GM23248 (cell line): ENCODE data around the gene ZNF652. TPM values are rescaled to one million over a fixed set of nuclear protein-coding genes. Genes with fewer than 3 reads are reported as not detected.
A peak's percentile ranks its signal among the peaks of the same experiment; 100 is the strongest.

Source experiments
- DNase-seq: peaks from one replicate; pipeline ENCODE4 v3.0.0-alpha.2; 2015
- H2AFZ ChIP-seq: fragments of 200-600 bp; sonication (generic); 2 replicates; pipeline ENCODE4 v1.6.1; 2016; ENCODE audit warnings: antibody characterized with exemption
- H3F3A ChIP-seq: fragments of 200-600 bp; sonication (generic); 2 replicates; pipeline ENCODE4 v1.6.1; 2016; ENCODE audit warnings: mild to moderate bottlenecking, antibody characterized with exemption, mixed run types; ENCODE audit not compliant: insufficient read depth
- H3K27ac ChIP-seq: fragments of 200-600 bp; sonication (generic); 2 replicates; pipeline ENCODE4 v1.5.1; 2016; ENCODE audit warnings: mild to moderate bottlenecking
- H3K27me3 ChIP-seq: fragments of 200-600 bp; sonication (generic); replicated peaks from 2 replicates; pipeline ENCODE4 v1.6.1; 2016; ENCODE audit warnings: mild to moderate bottlenecking; ENCODE audit not compliant: insufficient read depth
- H3K36me3 ChIP-seq: fragments of 200-600 bp; sonication (generic); 2 replicates; pipeline ENCODE4 v1.6.1; 2016; ENCODE audit warnings: low read depth, mild to moderate bottlenecking
- H3K4me1 ChIP-seq: fragments of 200-600 bp; sonication (generic); 2 replicates; pipeline ENCODE4 v1.6.1; 2016; ENCODE audit warnings: mild to moderate bottlenecking; ENCODE audit not compliant: insufficient read depth
- H3K4me2 ChIP-seq: fragments of 200-600 bp; sonication (generic); one replicate; pipeline ENCODE4 v1.6.1; 2016; ENCODE audit warnings: mild to moderate bottlenecking; ENCODE audit not compliant: unreplicated experiment
- H3K4me3 ChIP-seq: fragments of 200-600 bp; sonication (generic); 2 replicates; pipeline ENCODE4 v1.5.1; 2016; ENCODE audit warnings: mild to moderate bottlenecking
- H3K79me2 ChIP-seq: fragments of 200-600 bp; sonication (generic); 2 replicates; pipeline ENCODE4 v1.6.1; 2016; ENCODE audit warnings: mild to moderate bottlenecking; ENCODE audit not compliant: insufficient read depth
- H3K9ac ChIP-seq: fragments of 200-600 bp; sonication (generic); 2 replicates; pipeline ENCODE4 v1.6.1; 2016; ENCODE audit warnings: mild to moderate bottlenecking
- H3K9me2 ChIP-seq: fragments of 200-600 bp; sonication (generic); 2 replicates; pipeline ENCODE4 v1.6.1; 2016; ENCODE audit warnings: mixed run types, mild to moderate bottlenecking, moderate library complexity; ENCODE audit not compliant: insufficient read depth
- H3K9me3 ChIP-seq: fragments of 200-600 bp; sonication (generic); one replicate; pipeline ENCODE4 v1.6.1; 2017; ENCODE audit warnings: low read depth
- H4K20me1 ChIP-seq: fragments of 200-600 bp; sonication (generic); 2 replicates; pipeline ENCODE4 v1.6.0; 2016; ENCODE audit not compliant: insufficient read depth
- EZH2 ChIP-seq: fragments of 200-600 bp; sonication (generic); IDR thresholded peaks from 2 replicates; pipeline ENCODE4 v1.6.1; 2018; ENCODE audit warnings: antibody characterized with exemption, mild to moderate bottlenecking; ENCODE audit not compliant: insufficient read depth, poor library complexity, severe bottlenecking
- EZH2phosphoT487 ChIP-seq: fragments of 200-600 bp; sonication (generic); IDR thresholded peaks from 2 replicates; pipeline ENCODE4 v1.6.1; 2018; ENCODE audit warnings: antibody characterized with exemption, moderate library complexity, mild to moderate bottlenecking, low read depth; ENCODE audit not compliant: insufficient read depth
- WGBS, 2 experiments: methylation state at CpG; one replicate each; pipeline ENCODE4 v1.1.6; 2015 to 2017; ENCODE audit warnings: low lambda C conversion rate in 2 of 2, low coverage in 1 of 2; ENCODE audit errors: missing lambda C conversion rate in 2 of 2; 5-methylcytosine and 5-hydroxymethylcytosine counted together
- in situ Hi-C: fragments of 300-500 bp; cut with MboI; formaldehyde crosslinking; loops from 2 replicates; pipeline ENCODE4 v1.15.0; 2020
- polyA plus RNA-seq: library from polyadenylated mRNA; unstranded; fragments of >200 nt; fragmentation: Nextera tagmentation; extraction: Ambion mirVana; gene quantifications from 2 replicates; pipeline ENCODE4 v1.2.1, GENCODE V29; 2016
- total RNA-seq: library from RNA; depleted of rRNA; stranded (reverse); fragments of >200 nt; shearing (Covaris generic); gene quantifications from 2 replicates; pipeline ENCODE4 v1.2.3, GENCODE V29; 2014

The ZNF652 gene
- total and polyA plus RNA-seq, 2 experiments from 2014 or later: 12.4 to 17.2 TPM

GRCh38 chr17:49359990-49360795, 1.9 kb downstream of the ZNF652 start:
- Histone ChIP-seq H3K79me2 (peaks cover 61% of the 10 kb centered on the region), H2AFZ (peak overlapping the region; percentile 66), H4K20me1 (peaks cover 27% of the 10 kb centered on the region), H3K36me3 (no peaks in the 10 kb centered on the region), H3K4me1 (peaks cover 25% of the 10 kb centered on the region), H3K9ac (peak overlapping the region; percentile 95), H3K4me2 (peak overlapping the region; percentile 97), H3K9me3 (no peaks in the 10 kb centered on the region), H3K4me3 (peak overlapping the region; percentile 88), H3K9me2 (no peaks in the 10 kb centered on the region), H3K27me3 (no peaks in the 10 kb centered on the region), H3K27ac (peak overlapping the region; percentile 65), H3F3A (no peaks in the 10 kb centered on the region; the same call in 1 of the 2 replicates)
- DNase-seq: peak; percentile 23
- in situ Hi-C loops: no loop called here
- WGBS, 2 experiments: 18 to 21% methylated on average over 8 of the region's 8 CpGs
- no peak for TF ChIP-seq EZH2
- TF ChIP-seq EZH2phosphoT487: no peak

- Histone ChIP-seq H3K4me2 (peak overlapping the region; percentile 97), H3K36me3 (no peaks in the 10 kb centered on the region)
These were observed 3.3 kb downstream of the ZNF652 start for GRCh38 chr17:49358641-49359247.

GRCh38 chr17:49357516-49357915, 4.5 kb downstream of the ZNF652 start:
- Histone ChIP-seq H2AFZ (no peak overlapping the region), H3K9me2 (no peaks in the 10 kb centered on the region), H3K4me2 (no peak overlapping the region), H3K27me3 (no peaks in the 10 kb centered on the region), H3F3A (no peaks in the 10 kb centered on the region; the same call in 1 of the 2 replicates), H3K4me1 (peaks cover 33% of the 10 kb centered on the region), H3K4me3 (no peak overlapping the region), H3K79me2 (peaks cover 88% of the 10 kb centered on the region), H3K9me3 (no peaks in the 10 kb centered on the region), H4K20me1 (peaks cover 27% of the 10 kb centered on the region), H3K9ac (no peak overlapping the region), H3K27ac (no peak overlapping the region), H3K36me3 (no peaks in the 10 kb centered on the region)
- no peak for TF ChIP-seq EZH2
- TF ChIP-seq EZH2phosphoT487: no peak
- no peak for DNase-seq
- in situ Hi-C loops: no loop called here
- 81 to 85% methylated on average over 3 of the region's 3 CpGs for WGBS, 2 experiments

More at GRCh38 chr17:49358641-49359247, 3.3 kb downstream of the ZNF652 start:
- Histone ChIP-seq H4K20me1 (peaks cover 27% of the 10 kb centered on the region), H3K4me3 (peak overlapping the region; percentile 14; the same call in 1 of the 2 replicates), H3K9ac (no peak overlapping the region), H3F3A (no peaks in the 10 kb centered on the region; the same call in 1 of the 2 replicates), H3K4me1 (peaks cover 27% of the 10 kb centered on the region), H3K27ac (no peak overlapping the region), H2AFZ (no peak overlapping the region), H3K9me2 (no peaks in the 10 kb centered on the region), H3K9me3 (no peaks in the 10 kb centered on the region), H3K79me2 (peaks cover 76% of the 10 kb centered on the region), H3K27me3 (no peaks in the 10 kb centered on the region)
- TF ChIP-seq EZH2phosphoT487 (no peak), EZH2 (no peak)
- 38 to 48% methylated on average over 4 of the region's 4 CpGs for WGBS, 2 experiments
- DNase-seq: peak; percentile 30
- in situ Hi-C loops: no loop called here

GRCh38 chr17:49356320-49356719, 5.7 kb downstream of the ZNF652 start:
- 95 to 96% methylated on average over 5 of the region's 5 CpGs for WGBS, 2 experiments
- peaks cover 100% of the 10 kb centered on the region for H3K79me2 ChIP-seq

More at GRCh38 chr17:49356320-49356719, 5.7 kb downstream of the ZNF652 start:
- no peaks in the 10 kb centered on the region for H3K9me3 ChIP-seq
- peaks cover 33% of the 10 kb centered on the region for H3K4me1 ChIP-seq
- H3K4me3 ChIP-seq: no peak overlapping the region
- H3K9ac ChIP-seq: no peak overlapping the region
- no peak for TF ChIP-seq EZH2
- no peak for TF ChIP-seq EZH2phosphoT487
- H3K4me2 ChIP-seq: no peak overlapping the region
- H3K9me2 ChIP-seq: no peaks in the 10 kb centered on the region
- H3K27me3 ChIP-seq: no peaks in the 10 kb centered on the region
- H3K36me3 ChIP-seq: no peaks in the 10 kb centered on the region
- no peak overlapping the region for H2AFZ ChIP-seq
- DNase-seq: no peak
- in situ Hi-C loops: no loop called here
- H4K20me1 ChIP-seq: peaks cover 27% of the 10 kb centered on the region
- no peak overlapping the region for H3K27ac ChIP-seq
- H3F3A ChIP-seq: no peaks in the 10 kb centered on the region; the same call in 1 of the 2 replicates
